ENCODE measurements around the gene HOXD4. TPM values are rescaled to one million over a fixed set of nuclear protein-coding genes. Genes with fewer than 3 reads are reported as not detected.

HOXD4 gene
- total RNA-seq, 1 experiment from 2014 or later = not detected

DNA sequence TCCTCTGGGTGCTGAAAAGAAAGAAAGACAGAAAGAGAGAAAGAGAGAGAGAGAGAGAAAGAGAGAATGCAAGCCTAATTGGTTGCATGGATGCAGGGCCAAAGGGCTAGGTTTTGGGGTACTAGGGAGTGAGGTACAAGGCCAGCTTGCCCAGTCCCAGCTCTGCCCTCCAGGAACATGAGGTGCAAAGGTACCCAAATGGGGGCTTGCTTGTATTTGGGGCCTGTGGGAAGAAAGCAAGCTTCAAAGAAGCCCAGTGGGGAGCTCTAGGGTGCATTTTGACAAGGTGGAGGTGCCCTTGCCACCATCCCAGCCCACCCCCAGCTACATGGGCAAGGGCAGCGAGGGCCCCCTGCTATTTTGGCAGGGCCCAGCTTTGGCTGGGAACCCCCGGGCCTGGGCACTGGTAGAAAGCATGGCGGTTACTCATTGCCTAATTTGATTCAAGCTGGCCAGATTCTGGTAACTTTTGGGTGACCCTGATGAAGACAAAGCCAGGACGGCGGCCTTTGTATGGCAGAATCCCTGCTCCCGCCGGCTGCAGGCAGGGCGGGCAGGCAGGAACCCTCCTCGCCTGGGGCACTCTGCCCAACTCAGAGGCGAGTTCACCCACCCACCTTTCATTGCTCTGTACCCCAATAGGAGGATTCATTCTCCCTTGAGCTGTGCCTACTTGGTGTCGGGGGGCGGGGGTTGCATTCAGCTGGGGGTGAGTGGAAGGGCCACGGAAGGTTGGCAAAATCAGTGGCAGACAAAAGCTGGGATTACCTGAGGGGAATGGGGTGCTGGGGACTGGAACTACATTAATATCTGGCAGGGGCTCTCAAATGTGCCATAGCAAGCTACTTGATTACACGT lies 537 bp upstream of the HOXD4 start:
- Mint-ChIP-seq H3K9me3 (ENCODE audit: low read depth, unreplicated experiment) (no peaks in the 10 kb centered on the region), H3K4me1 (ENCODE audit: low read depth, unreplicated experiment) (no peaks in the 10 kb centered on the region), H3K36me3 (ENCODE audit: insufficient read depth, unreplicated experiment) (no peaks in the 10 kb centered on the region), H3K4me3 (ENCODE audit: low read depth, unreplicated experiment) (no peak overlapping the region), H3K27me3 (ENCODE audit: unreplicated experiment) (peaks cover 18% of the 10 kb centered on the region), H3K27ac (ENCODE audit: unreplicated experiment) (no peak overlapping the region)
- BruUV-seq (replicated peaks) = no TSS peak
- DNase-seq = no peak
- CTCF ChIA-PET = no interaction called here
- intact Hi-C loops (cut with micrococcal nuclease; ENCODE audit: unreplicated experiment) = no loop called here
- no peak for TF ChIP-seq CTCF (IDR thresholded peaks at IDR 0.05; ENCODE audit: unreplicated experiment)

DNA sequence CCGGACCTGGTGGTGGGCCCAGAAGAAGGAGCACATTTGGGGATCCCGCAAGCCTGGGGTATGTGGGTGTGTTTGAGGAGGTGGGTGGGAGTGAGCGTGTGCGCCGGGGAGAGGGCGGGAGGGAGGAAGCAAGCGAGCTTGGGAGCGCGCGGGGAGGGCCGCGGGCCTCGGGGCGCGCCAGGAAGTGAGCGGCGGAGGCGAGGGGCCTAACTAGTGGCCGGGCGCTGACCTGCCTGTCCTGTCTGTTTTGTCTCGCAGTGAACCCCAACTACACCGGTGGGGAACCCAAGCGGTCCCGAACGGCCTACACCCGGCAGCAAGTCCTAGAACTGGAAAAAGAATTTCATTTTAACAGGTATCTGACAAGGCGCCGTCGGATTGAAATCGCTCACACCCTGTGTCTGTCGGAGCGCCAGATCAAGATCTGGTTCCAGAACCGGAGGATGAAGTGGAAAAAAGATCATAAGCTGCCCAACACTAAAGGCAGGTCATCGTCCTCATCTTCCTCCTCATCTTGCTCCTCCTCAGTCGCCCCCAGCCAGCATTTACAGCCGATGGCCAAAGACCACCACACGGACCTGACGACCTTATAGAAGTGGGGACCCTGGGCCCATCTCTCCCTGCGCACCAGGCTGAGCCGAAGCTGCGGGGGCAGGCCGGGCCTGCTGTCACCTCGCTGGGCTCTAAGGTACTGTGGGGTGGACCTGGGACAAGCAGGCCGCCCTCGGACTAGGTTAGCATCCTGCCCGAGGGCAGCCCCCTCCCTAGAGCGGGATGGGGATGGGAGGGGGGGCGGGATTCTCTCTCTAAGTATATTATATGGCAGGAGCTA lies 1.2 kb downstream of the HOXD4 start:
- Mint-ChIP-seq H3K4me1 (ENCODE audit: low read depth, unreplicated experiment) (no peaks in the 10 kb centered on the region), H3K4me3 (ENCODE audit: low read depth, unreplicated experiment) (no peak overlapping the region), H3K27me3 (ENCODE audit: unreplicated experiment) (peaks cover 11% of the 10 kb centered on the region), H3K27ac (ENCODE audit: unreplicated experiment) (no peak overlapping the region), H3K9me3 (ENCODE audit: low read depth, unreplicated experiment) (no peaks in the 10 kb centered on the region), H3K36me3 (ENCODE audit: insufficient read depth, unreplicated experiment) (no peaks in the 10 kb centered on the region)
- intact Hi-C loops (cut with micrococcal nuclease; ENCODE audit: unreplicated experiment) = no loop called here
- BruUV-seq (replicated peaks) = no TSS peak
- DNase-seq = no peak
- no peak for TF ChIP-seq CTCF (IDR thresholded peaks at IDR 0.05; ENCODE audit: unreplicated experiment)
- CTCF ChIA-PET = interaction anchor here (0.7 to 1.9 kb wide), 2 partner anchors 116 to 302 kb away, joined by 3 to 6 read pairs; partner anchors contain the start of gene MTX2

GRCh38 chr2:176154576-176155252 lies 3.4 kb downstream of the HOXD4 start:
- Mint-ChIP-seq H3K9me3 (ENCODE audit: low read depth, unreplicated experiment) (no peaks in the 10 kb centered on the region), H3K4me1 (ENCODE audit: low read depth, unreplicated experiment) (no peaks in the 10 kb centered on the region), H3K4me3 (ENCODE audit: low read depth, unreplicated experiment) (no peak overlapping the region), H3K27me3 (ENCODE audit: unreplicated experiment) (peaks cover 11% of the 10 kb centered on the region), H3K27ac (ENCODE audit: unreplicated experiment) (no peak overlapping the region), H3K36me3 (ENCODE audit: insufficient read depth, unreplicated experiment) (no peaks in the 10 kb centered on the region)
- intact Hi-C loops (cut with micrococcal nuclease; ENCODE audit: unreplicated experiment) = no loop called here
- DNase-seq = no peak
- CTCF ChIA-PET = interaction anchor here (1.9 kb wide), 1 partner anchor 300 kb away, joined by 6 read pairs; no protein-coding TSS in a partner anchor
- no peak for TF ChIP-seq CTCF (IDR thresholded peaks at IDR 0.05; ENCODE audit: unreplicated experiment)
- BruUV-seq (replicated peaks) = no TSS peak

DNA sequence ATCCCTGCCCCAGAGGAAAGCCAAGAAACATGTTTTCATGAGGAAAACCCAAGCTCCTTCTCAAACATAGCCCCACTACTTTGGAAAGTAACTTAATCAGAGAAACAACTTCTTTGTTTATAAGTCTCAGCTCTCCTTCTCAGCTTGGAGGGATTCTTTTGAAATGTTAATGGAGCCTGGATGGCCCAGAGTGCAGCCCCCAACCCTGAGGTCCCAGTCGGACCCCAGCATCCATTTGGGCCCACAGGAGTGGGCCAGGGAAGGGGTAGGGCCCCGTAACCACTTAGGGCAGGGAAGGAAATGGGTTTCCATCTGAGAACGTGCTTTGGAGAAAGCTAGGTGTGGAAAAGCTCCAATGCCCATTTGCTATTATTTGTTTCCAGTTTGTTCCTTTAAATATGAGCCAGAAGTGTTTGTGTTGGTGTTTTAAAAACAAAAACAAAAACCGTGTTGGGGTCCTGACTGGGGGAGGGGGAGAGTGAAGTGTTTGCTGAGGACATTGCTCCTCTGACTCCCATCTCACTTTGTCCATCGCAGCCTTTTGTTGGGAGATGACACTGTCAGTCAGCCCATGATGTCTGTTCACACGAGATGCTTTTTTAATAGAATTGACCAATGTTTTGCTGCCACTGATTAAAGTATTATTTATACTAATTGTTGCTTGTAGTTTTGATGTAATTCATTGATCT lies 4.2 kb downstream of the HOXD4 start:
- no peak for TF ChIP-seq CTCF (IDR thresholded peaks at IDR 0.05; ENCODE audit: unreplicated experiment)
- no peak overlapping the region for H3K27ac Mint-ChIP-seq (ENCODE audit: unreplicated experiment)
- no peak overlapping the region for H3K4me3 Mint-ChIP-seq (ENCODE audit: low read depth, unreplicated experiment)
- H3K4me1 Mint-ChIP-seq (ENCODE audit: low read depth, unreplicated experiment) = no peaks in the 10 kb centered on the region
- H3K36me3 Mint-ChIP-seq (ENCODE audit: insufficient read depth, unreplicated experiment) = no peaks in the 10 kb centered on the region
- H3K9me3 Mint-ChIP-seq (ENCODE audit: low read depth, unreplicated experiment) = no peaks in the 10 kb centered on the region
- CTCF ChIA-PET = no interaction called here
- intact Hi-C loops (cut with micrococcal nuclease; ENCODE audit: unreplicated experiment) = no loop called here
- DNase-seq = no peak
- BruUV-seq (replicated peaks) = no TSS peak
- H3K27me3 Mint-ChIP-seq (ENCODE audit: unreplicated experiment) = peaks cover 11% of the 10 kb centered on the region

Data from Calu3 (cell line).